ENCODE data around the gene TCAIM. TPM values are rescaled to one million over a fixed set of nuclear protein-coding genes. Genes with fewer than 3 reads are reported as not detected.

Gene TCAIM
- total and polyA plus RNA-seq, 2 experiments from 2014 or later = 20.7 to 36.3 TPM

GRCh38 chr3:44446929-44447328, 108.4 kb downstream of the TCAIM start:
- no peak overlapping the region for H3K27ac ChIP-seq
- H3K79me2 ChIP-seq = no peaks in the 10 kb centered on the region
- no peaks in the 10 kb centered on the region for H3K9me2 ChIP-seq (replicated peaks; ENCODE audit: insufficient read depth)
- TF ChIP-seq CTCF (IDR thresholded peaks at IDR 0.05; ENCODE audit: poor library complexity) (no peak), EZH2phosphoT487 (IDR thresholded peaks at IDR 0.05; ENCODE audit: low read depth, severe bottlenecking, unreplicated experiment) (no peak), EZH2 (IDR thresholded peaks at IDR 0.05; ENCODE audit: borderline replicate concordance) (no peak)
- H3K4me3 ChIP-seq = no peak overlapping the region
- H3K27me3 ChIP-seq = no peaks in the 10 kb centered on the region
- H3K36me3 ChIP-seq (replicated peaks; ENCODE audit: insufficient read depth, low read depth) = peaks cover 5% of the 10 kb centered on the region
- H3K4me1 ChIP-seq (ENCODE audit: insufficient read depth) = no peaks in the 10 kb centered on the region
- H2AFZ ChIP-seq = no peak overlapping the region
- DNase-seq (ENCODE audit: low spot score) = no peak
- no peaks in the 10 kb centered on the region for H3K9me3 ChIP-seq (ENCODE audit: low read depth)
- WGBS (ENCODE audit: low lambda C conversion rate, missing lambda C conversion rate) = 95% methylated on average over 5 of the region's 5 CpGs
- H3K4me2 ChIP-seq = no peak overlapping the region
- H4K20me1 ChIP-seq (ENCODE audit: insufficient read depth, poor library complexity, severe bottlenecking) = peaks cover 5% of the 10 kb centered on the region

GRCh38 chr3:44451441-44451840, 112.9 kb downstream of the TCAIM start:
- no peaks in the 10 kb centered on the region for H3K9me3 ChIP-seq (ENCODE audit: low read depth)
- H3K36me3 ChIP-seq (replicated peaks; ENCODE audit: insufficient read depth, low read depth) = peaks cover 5% of the 10 kb centered on the region
- peaks cover 6% of the 10 kb centered on the region for H3K79me2 ChIP-seq
- TF ChIP-seq CTCF (IDR thresholded peaks at IDR 0.05; ENCODE audit: poor library complexity) (no peak), EZH2phosphoT487 (IDR thresholded peaks at IDR 0.05; ENCODE audit: low read depth, severe bottlenecking, unreplicated experiment) (no peak), EZH2 (IDR thresholded peaks at IDR 0.05; ENCODE audit: borderline replicate concordance) (no peak)
- H3K4me1 ChIP-seq (ENCODE audit: insufficient read depth) = no peaks in the 10 kb centered on the region
- 98% methylated on average over 3 of the region's 3 CpGs for WGBS (ENCODE audit: low lambda C conversion rate, missing lambda C conversion rate)
- no peak overlapping the region for H3K4me3 ChIP-seq
- no peaks in the 10 kb centered on the region for H3K9me2 ChIP-seq (replicated peaks; ENCODE audit: insufficient read depth)
- no peaks in the 10 kb centered on the region for H3K27me3 ChIP-seq
- H4K20me1 ChIP-seq (ENCODE audit: insufficient read depth, poor library complexity, severe bottlenecking) = peaks cover 5% of the 10 kb centered on the region
- no peak overlapping the region for H3K4me2 ChIP-seq
- no peak overlapping the region for H3K27ac ChIP-seq
- DNase-seq (ENCODE audit: low spot score) = no peak
- no peak overlapping the region for H2AFZ ChIP-seq

GRCh38 chr3:44454258-44454657, 115.7 kb downstream of the TCAIM start:
- DNase-seq (ENCODE audit: low spot score) = no peak
- peaks cover 17% of the 10 kb centered on the region for H3K79me2 ChIP-seq
- H4K20me1 ChIP-seq (ENCODE audit: insufficient read depth, poor library complexity, severe bottlenecking) = peaks cover 5% of the 10 kb centered on the region
- no peaks in the 10 kb centered on the region for H3K4me1 ChIP-seq (ENCODE audit: insufficient read depth)
- H3K27me3 ChIP-seq = no peaks in the 10 kb centered on the region
- WGBS (ENCODE audit: low lambda C conversion rate, missing lambda C conversion rate) = 91% methylated on average over 4 of the region's 4 CpGs
- TF ChIP-seq EZH2phosphoT487 (IDR thresholded peaks at IDR 0.05; ENCODE audit: low read depth, severe bottlenecking, unreplicated experiment) (no peak), EZH2 (IDR thresholded peaks at IDR 0.05; ENCODE audit: borderline replicate concordance) (no peak), CTCF (IDR thresholded peaks at IDR 0.05; ENCODE audit: poor library complexity) (no peak)
- H3K9me3 ChIP-seq (ENCODE audit: low read depth) = no peaks in the 10 kb centered on the region
- no peak overlapping the region for H3K4me2 ChIP-seq
- no peak overlapping the region for H3K27ac ChIP-seq
- no peaks in the 10 kb centered on the region for H3K9me2 ChIP-seq (replicated peaks; ENCODE audit: insufficient read depth)
- no peak overlapping the region for H2AFZ ChIP-seq
- peaks cover 5% of the 10 kb centered on the region for H3K36me3 ChIP-seq (replicated peaks; ENCODE audit: insufficient read depth, low read depth)
- H3K4me3 ChIP-seq = no peak overlapping the region

- Histone ChIP-seq H3K9me2 (replicated peaks; ENCODE audit: insufficient read depth) (no peaks in the 10 kb centered on the region), H3K4me2 (no peak overlapping the region), H2AFZ (no peak overlapping the region), H3K36me3 (replicated peaks; ENCODE audit: insufficient read depth, low read depth) (no peaks in the 10 kb centered on the region), H3K4me1 (ENCODE audit: insufficient read depth) (no peaks in the 10 kb centered on the region), H3K79me2 (peaks cover 24% of the 10 kb centered on the region), H3K27me3 (no peaks in the 10 kb centered on the region), H3K27ac (no peak overlapping the region), H3K4me3 (no peak overlapping the region), H3K9me3 (ENCODE audit: low read depth) (no peaks in the 10 kb centered on the region), H4K20me1 (ENCODE audit: insufficient read depth, poor library complexity, severe bottlenecking) (peaks cover 5% of the 10 kb centered on the region)
- no peak for TF ChIP-seq EZH2 (IDR thresholded peaks at IDR 0.05; ENCODE audit: borderline replicate concordance)
- TF ChIP-seq CTCF (IDR thresholded peaks at IDR 0.05; ENCODE audit: poor library complexity) = no peak
- TF ChIP-seq EZH2phosphoT487 (IDR thresholded peaks at IDR 0.05; ENCODE audit: low read depth, severe bottlenecking, unreplicated experiment) = no peak
- no peak for DNase-seq (ENCODE audit: low spot score)
- 96% methylated on average over 10 of the region's 10 CpGs for WGBS (ENCODE audit: low lambda C conversion rate, missing lambda C conversion rate)
Measured at GRCh38 chr3:44455318-44455717, 116.8 kb downstream of the TCAIM start.

Measured in hepatocyte (in vitro differentiated cells).